Thoracic aorta (tissue), 2 donors: ENCODE results near the gene STAT4. TPM values are rescaled to one million over a fixed set of nuclear protein-coding genes. Genes with fewer than 3 reads are reported as not detected.

Source experiments
- ATAC-seq: fragments of 150-250 bp; one replicate; pipeline ENCODE4 v1.8.0; 2017; ENCODE audit warnings: low read depth; ENCODE audit not compliant: insufficient number of reproducible peaks, low FRiP score
- DNase-seq: peaks from one replicate; pipeline ENCODE4 v3.0.0-alpha.2; 2020; ENCODE audit warnings: low spot score
- H3K27ac ChIP-seq, 2 donors: fragments of 200-600 bp; sonication (generic); 1 replicate in 1 of 2; 2 replicates in 1 of 2; pipeline ENCODE4 v1.5.1; 2016; ENCODE audit warnings: mild to moderate bottlenecking in 2 of 2, moderate library complexity in 2 of 2
- H3K27me3 ChIP-seq: fragments of 200-600 bp; sonication (generic); replicated peaks from 2 replicates; pipeline ENCODE4 v1.6.0; 2016; ENCODE audit warnings: mild to moderate bottlenecking; ENCODE audit not compliant: insufficient read depth
- H3K36me3 ChIP-seq: fragments of 200-600 bp; sonication (generic); one replicate; pipeline ENCODE4 v1.5.1; 2016
- H3K4me1 ChIP-seq, 2 donors: fragments of 200-600 bp; sonication (generic); 1 replicate in 1 of 2; 2 replicates in 1 of 2; pipeline versions ENCODE4 v1.5.1 to v1.6.0; 2016; ENCODE audit warnings: low read depth in 2 of 2, mild to moderate bottlenecking in 1 of 2; ENCODE audit not compliant: control insufficient read depth in 1 of 2
- H3K4me3 ChIP-seq: fragments of 200-600 bp; sonication (generic); 2 replicates; pipeline ENCODE4 v1.5.1; 2016; ENCODE audit warnings: mild to moderate bottlenecking
- H3K9me3 ChIP-seq: fragments of 200-600 bp; sonication (generic); 2 replicates; pipeline ENCODE4 v1.5.1; 2016
- CTCF ChIP-seq: fragments of 200-600 bp; sonication (generic); IDR thresholded peaks from one replicate; pipeline ENCODE4 v1.5.1; 2019; ENCODE audit warnings: antibody characterized with exemption
- total RNA-seq, 2 donors: library from RNA; depleted of rRNA; stranded (reverse); fragments of >200 nt; gene quantifications; one replicate each; pipeline versions ENCODE4 v1.1.0 to v1.2.3, GENCODE V29; 2016

Gene STAT4
- total RNA-seq, 2 donors from 2014 or later = 2.7 to 6.6 TPM

- Histone ChIP-seq H3K4me3 (peak overlapping the region; percentile 71), H3K27me3 (no peaks in the 10 kb centered on the region), H3K36me3 (no peaks in the 10 kb centered on the region), H3K27ac (no peak overlapping the region), H3K4me1 (peaks cover 5 to 13% of the 10 kb centered on the region in 2 donors), H3K9me3 (no peaks in the 10 kb centered on the region)
- no peak for DNase-seq
- no peak for TF ChIP-seq CTCF
- no peak for ATAC-seq
Measured at GRCh38 chr2:191151331-191151730, 537 bp upstream of the STAT4 start.

GRCh38 chr2:191150230-191150599 lies 579 bp downstream of the STAT4 start:
- Histone ChIP-seq H3K27ac (no peak overlapping the region), H3K4me1 (peaks cover 5 to 13% of the 10 kb centered on the region in 2 donors), H3K27me3 (no peaks in the 10 kb centered on the region), H3K9me3 (no peaks in the 10 kb centered on the region), H3K4me3 (peak overlapping the region; percentile 71), H3K36me3 (no peaks in the 10 kb centered on the region)
- DNase-seq (no peak), ATAC-seq (no peak)
- no peak for TF ChIP-seq CTCF

- Histone ChIP-seq H3K4me3 (no peak overlapping the region), H3K27me3 (no peaks in the 10 kb centered on the region), H3K27ac (no peak overlapping the region), H3K36me3 (no peaks in the 10 kb centered on the region), H3K4me1 (peaks cover 5 to 13% of the 10 kb centered on the region in 2 donors), H3K9me3 (no peaks in the 10 kb centered on the region)
- no peak for DNase-seq
- TF ChIP-seq CTCF = no peak
- no peak for ATAC-seq
Measured at GRCh38 chr2:191149391-191149790, 1.4 kb downstream of the STAT4 start.

GRCh38 chr2:191148791-191149190 lies 2.0 kb downstream of the STAT4 start:
- Histone ChIP-seq H3K4me1 (peaks cover 5 to 13% of the 10 kb centered on the region in 2 donors), H3K27me3 (no peaks in the 10 kb centered on the region), H3K36me3 (no peaks in the 10 kb centered on the region), H3K27ac (no peak overlapping the region), H3K4me3 (no peak overlapping the region), H3K9me3 (no peaks in the 10 kb centered on the region)
- TF ChIP-seq CTCF = no peak
- no peak for DNase-seq
- ATAC-seq = no peak

- Histone ChIP-seq H3K4me1 (peaks cover 5 to 13% of the 10 kb centered on the region in 2 donors), H3K36me3 (no peaks in the 10 kb centered on the region), H3K9me3 (no peaks in the 10 kb centered on the region), H3K27ac (no peak overlapping the region), H3K4me3 (no peak overlapping the region), H3K27me3 (no peaks in the 10 kb centered on the region)
- no peak for TF ChIP-seq CTCF
- DNase-seq (no peak), ATAC-seq (no peak)
Measured at GRCh38 chr2:191148281-191148680, 2.5 kb downstream of the STAT4 start.
